Measurements from ENCODE around the gene GUSB.

Gene GUSB

GRCh38 chr7:65927489-65928448 lies 54.2 kb downstream of the GUSB start:
- Histone ChIP-seq H3K9me3 (replicated peaks; ENCODE audit: insufficient read depth, low read length) (no peaks in the 10 kb centered on the region), H3K9me2 (replicated peaks; ENCODE audit: insufficient read depth, low read length) (no peaks in the 10 kb centered on the region), H3F3A (ENCODE audit: insufficient read depth, low read length) (no peaks in the 10 kb centered on the region), H3K79me2 (ENCODE audit: low read length) (peaks cover 87% of the 10 kb centered on the region), H3K4me1 (ENCODE audit: low read length) (no peaks in the 10 kb centered on the region), H3K36me3 (replicated peaks; ENCODE audit: insufficient read depth, low read length) (no peaks in the 10 kb centered on the region), H2AFZ (ENCODE audit: low read length) (no peak overlapping the region), H3K27ac (ENCODE audit: low read length) (no peak overlapping the region), H3K9ac (ENCODE audit: low read length) (no peak overlapping the region), H3K27me3 (replicated peaks; ENCODE audit: insufficient read depth, low read length) (no peaks in the 10 kb centered on the region), H3K4me3 (ENCODE audit: low read length) (no peak overlapping the region), H4K20me1 (ENCODE audit: insufficient read depth, low read length) (no peaks in the 10 kb centered on the region; the same call in 1 of the 2 replicates), H3K4me2 (ENCODE audit: low read depth, low read length) (no peak overlapping the region)
- DNase-seq: no peak
- TF ChIP-seq EZH2 (optimal IDR thresholded peaks at IDR 0.05; ENCODE audit: low read depth, low read length) (no peak), EZH2phosphoT487 (IDR thresholded peaks at IDR 0.05; ENCODE audit: low read length) (no peak), CTCF (IDR thresholded peaks at IDR 0.05; ENCODE audit: low read length) (no peak)

GRCh38 chr7:65926588-65926987 lies 55.4 kb downstream of the GUSB start:
- Histone ChIP-seq H3K4me1 (ENCODE audit: low read length) (no peaks in the 10 kb centered on the region), H3K27ac (ENCODE audit: low read length) (no peak overlapping the region), H3F3A (ENCODE audit: insufficient read depth, low read length) (no peaks in the 10 kb centered on the region), H3K9me3 (replicated peaks; ENCODE audit: insufficient read depth, low read length) (no peaks in the 10 kb centered on the region), H2AFZ (ENCODE audit: low read length) (no peak overlapping the region), H3K4me3 (ENCODE audit: low read length) (no peak overlapping the region), H3K79me2 (ENCODE audit: low read length) (peaks cover 83% of the 10 kb centered on the region), H3K36me3 (replicated peaks; ENCODE audit: insufficient read depth, low read length) (no peaks in the 10 kb centered on the region), H4K20me1 (ENCODE audit: insufficient read depth, low read length) (no peaks in the 10 kb centered on the region; the same call in 1 of the 2 replicates), H3K27me3 (replicated peaks; ENCODE audit: insufficient read depth, low read length) (no peaks in the 10 kb centered on the region), H3K9me2 (replicated peaks; ENCODE audit: insufficient read depth, low read length) (no peaks in the 10 kb centered on the region), H3K9ac (ENCODE audit: low read length) (no peak overlapping the region), H3K4me2 (ENCODE audit: low read depth, low read length) (no peak overlapping the region)
- no peak for TF ChIP-seq CTCF (IDR thresholded peaks at IDR 0.05; ENCODE audit: low read length)
- no peak for TF ChIP-seq EZH2phosphoT487 (IDR thresholded peaks at IDR 0.05; ENCODE audit: low read length)
- no peak for TF ChIP-seq EZH2 (optimal IDR thresholded peaks at IDR 0.05; ENCODE audit: low read depth, low read length)
- DNase-seq: no peak

- Histone ChIP-seq H4K20me1 (ENCODE audit: insufficient read depth, low read length) (no peaks in the 10 kb centered on the region), H3K4me3 (ENCODE audit: low read length) (no peak overlapping the region), H3K27me3 (replicated peaks; ENCODE audit: insufficient read depth, low read length) (no peaks in the 10 kb centered on the region), H3F3A (ENCODE audit: insufficient read depth, low read length) (no peaks in the 10 kb centered on the region), H3K79me2 (ENCODE audit: low read length) (peaks cover 80% of the 10 kb centered on the region), H3K4me1 (ENCODE audit: low read length) (no peaks in the 10 kb centered on the region), H3K4me2 (ENCODE audit: low read depth, low read length) (no peak overlapping the region), H3K36me3 (replicated peaks; ENCODE audit: insufficient read depth, low read length) (no peaks in the 10 kb centered on the region), H3K9me2 (replicated peaks; ENCODE audit: insufficient read depth, low read length) (no peaks in the 10 kb centered on the region), H3K9ac (ENCODE audit: low read length) (no peak overlapping the region), H3K27ac (ENCODE audit: low read length) (no peak overlapping the region), H2AFZ (ENCODE audit: low read length) (no peak overlapping the region), H3K9me3 (replicated peaks; ENCODE audit: insufficient read depth, low read length) (no peaks in the 10 kb centered on the region)
- DNase-seq: no peak
- no peak for TF ChIP-seq CTCF (IDR thresholded peaks at IDR 0.05; ENCODE audit: low read length)
- TF ChIP-seq EZH2 (optimal IDR thresholded peaks at IDR 0.05; ENCODE audit: low read depth, low read length): no peak
- no peak for TF ChIP-seq EZH2phosphoT487 (IDR thresholded peaks at IDR 0.05; ENCODE audit: low read length)
These were observed 57.0 kb downstream of the GUSB start for GRCh38 chr7:65925040-65925439.
